ENCODE measurements around the gene PNMA6A.

- TF ChIP-seq CTCF (conservative IDR thresholded peaks at IDR 0.05 in 1 of 2, IDR thresholded peaks at IDR 0.05 in 1 of 2; ENCODE audit: low read depth in 1 of 2, low read length in 2 of 2) (no peak), EZH2 (IDR thresholded peaks at IDR 0.05; ENCODE audit: low read length, missing control alignments) (no peak)
These were observed 8.2 kb upstream of the PNMA6A start for GRCh38 chrX:153064061-153064460.

All from fibroblast of lung (primary cell).